Measurements from ENCODE around the gene TMEM141. TPM values are rescaled to one million over a fixed set of nuclear protein-coding genes. Genes with fewer than 3 reads are reported as not detected.
"Not testable (repeated sequence)": the region's sequence is repeated elsewhere in the genome, so short reads cannot be mapped to it uniquely, and the experiment has no call there.

Gene TMEM141
- polyA plus RNA-seq, 1 of the 3 experiments (the other 2 are of a cell fraction): 112 TPM

GRCh38 chr9:136755302-136756133 is 35.6 kb upstream of the TMEM141 start:
- H4K20me1 ChIP-seq (ENCODE audit: insufficient read depth); H3K9me2 ChIP-seq; H2AFZ ChIP-seq (ENCODE audit: low read depth); H3K9ac ChIP-seq; H3K4me1 ChIP-seq (ENCODE audit: control insufficient read depth in 1 of 2, insufficient read depth in 2 of 2, low read depth in 1 of 2, low read length in 1 of 2); H3K4me3 ChIP-seq (ENCODE audit: low read depth in 2 of 2, low read length in 1 of 2); DNase-seq; H3K79me2 ChIP-seq (ENCODE audit: insufficient read depth); H3K36me3 ChIP-seq (replicated peaks in 1 of 2; ENCODE audit: control insufficient read depth in 1 of 2, insufficient read depth in 2 of 2, low read length in 1 of 2); H3K27me3 ChIP-seq (ENCODE audit: insufficient read depth); H3K4me2 ChIP-seq; H3F3A ChIP-seq (replicated peaks; ENCODE audit: insufficient read depth); H3K9me3 ChIP-seq; H3K27ac ChIP-seq (ENCODE audit: low read depth in 2 of 2, low read length in 1 of 2): not testable (repeated sequence)
- POLR2A ChIA-PET: interaction anchor here (0.9 kb wide), 1 partner anchor 27 kb away, joined by 4 read pairs; no protein-coding TSS in a partner anchor
- 92% methylated on average over 22 of the region's 22 CpGs for WGBS (ENCODE audit: low lambda C conversion rate)
- CTCF ChIA-PET: interaction anchor here (0.7 to 1.3 kb wide), 3 partner anchors 11 to 28 kb away, joined by 4 to 6 read pairs (median 4); no protein-coding TSS in a partner anchor

- no peak overlapping the region for H3K27ac ChIP-seq (ENCODE audit: low read depth in 2 of 2, low read length in 1 of 2)
- peaks cover 0 to 8% of the 10 kb centered on the region in 2 experiments; a peak in 1 of 4 replicates for H3K4me1 ChIP-seq (ENCODE audit: control insufficient read depth in 1 of 2, insufficient read depth in 2 of 2, low read depth in 1 of 2, low read length in 1 of 2)
- H3K9me2 ChIP-seq: no peaks in the 10 kb centered on the region
- no peaks in the 10 kb centered on the region for H3K79me2 ChIP-seq (ENCODE audit: insufficient read depth)
- no peaks in the 10 kb centered on the region for H4K20me1 ChIP-seq (ENCODE audit: insufficient read depth)
- H3K4me3 ChIP-seq (ENCODE audit: low read depth in 2 of 2, low read length in 1 of 2): no peak overlapping the region
- TF ChIP-seq USF2 (IDR thresholded peaks at IDR 0.05; ENCODE audit: borderline replicate concordance, low read depth, low read length) (no peak), RAD21 (IDR thresholded peaks at IDR 0.05; ENCODE audit: low read length) (no peak), REST (IDR thresholded peaks at IDR 0.05; ENCODE audit: low read depth, low read length) (no peak), NRF1 (IDR thresholded peaks at IDR 0.05; ENCODE audit: low read depth, low read length) (no peak), FOSL2 (IDR thresholded peaks at IDR 0.05; ENCODE audit: borderline replicate concordance, low read depth) (no peak), EZH2phosphoT487 (IDR thresholded peaks at IDR 0.05; ENCODE audit: borderline replicate concordance, low read depth) (no peak), SMC3 (IDR thresholded peaks at IDR 0.05; ENCODE audit: low read depth, low read length) (no peak), RXRA (IDR thresholded peaks at IDR 0.05; ENCODE audit: borderline replicate concordance, low read depth) (no peak), TCF12 (IDR thresholded peaks at IDR 0.05) (no peak), MXI1 (IDR thresholded peaks at IDR 0.05; ENCODE audit: low read depth, low read length) (no peak), GATA2 (CRISPR knock-in tag; IDR thresholded peaks at IDR 0.05) (no peak), MAX (IDR thresholded peaks at IDR 0.05; ENCODE audit: low read depth) (no peak), POLR2AphosphoS5 (IDR thresholded peaks at IDR 0.05; ENCODE audit: low read depth, low read length) (no peak), PBX3 (IDR thresholded peaks at IDR 0.05) (no peak)
- no peaks in the 10 kb centered on the region for H3K36me3 ChIP-seq (replicated peaks in 1 of 2; ENCODE audit: control insufficient read depth in 1 of 2, insufficient read depth in 2 of 2, low read length in 1 of 2)
- H3K4me2 ChIP-seq: no peak overlapping the region
- H3F3A ChIP-seq (replicated peaks; ENCODE audit: insufficient read depth): peaks cover 3% of the 10 kb centered on the region
- ChIA-PET CTCF (interaction anchor here (1.0 kb wide), 1 partner anchor 29 kb away, joined by 4 read pairs; no protein-coding TSS in a partner anchor), POLR2A (no interaction called here)
- no peak overlapping the region for H3K9ac ChIP-seq
- WGBS (ENCODE audit: low lambda C conversion rate): 83% methylated on average over 4 of the region's 4 CpGs
- no peaks in the 10 kb centered on the region for H3K9me3 ChIP-seq
- H3K27me3 ChIP-seq (ENCODE audit: insufficient read depth): no peaks in the 10 kb centered on the region
- no peak overlapping the region for H2AFZ ChIP-seq (ENCODE audit: low read depth)
- no peak for DNase-seq
Measured at GRCh38 chr9:136756134-136756438, 35.1 kb upstream of the TMEM141 start.
